GM12878 (cell line): ENCODE data around the gene BUD23.

Source experiments
- ASH2L ChIP-seq: fragments of 300-600, 200-600 bp; sonication (generic); IDR thresholded peaks from 2 replicates; pipeline ENCODE4 v1.6.1; 2017; ENCODE audit warnings: low read depth, mild to moderate bottlenecking, borderline replicate concordance
- BCL11A ChIP-seq: IDR thresholded peaks from 2 replicates; pipeline ENCODE4 v1.6.1; 2011; ENCODE audit warnings: low read depth, low read length
- FOXK2 ChIP-seq: fragments of 450-650 bp; IDR thresholded peaks from 2 replicates; pipeline ENCODE4 v1.6.1; 2017; ENCODE audit warnings: mild to moderate bottlenecking, moderate library complexity
- NFYB ChIP-seq: IDR thresholded peaks from 2 replicates; pipeline ENCODE4 v1.6.1; 2011; ENCODE audit warnings: low read depth, mild to moderate bottlenecking, low read length, improper control_type of control experiment, moderate library complexity; ENCODE audit not compliant: insufficient read depth
- POLR2A ChIP-seq: IDR thresholded peaks from 2 replicates; pipeline ENCODE4 v1.6.1; 2011; ENCODE audit warnings: low read depth, mild to moderate bottlenecking, low read length

DNA sequence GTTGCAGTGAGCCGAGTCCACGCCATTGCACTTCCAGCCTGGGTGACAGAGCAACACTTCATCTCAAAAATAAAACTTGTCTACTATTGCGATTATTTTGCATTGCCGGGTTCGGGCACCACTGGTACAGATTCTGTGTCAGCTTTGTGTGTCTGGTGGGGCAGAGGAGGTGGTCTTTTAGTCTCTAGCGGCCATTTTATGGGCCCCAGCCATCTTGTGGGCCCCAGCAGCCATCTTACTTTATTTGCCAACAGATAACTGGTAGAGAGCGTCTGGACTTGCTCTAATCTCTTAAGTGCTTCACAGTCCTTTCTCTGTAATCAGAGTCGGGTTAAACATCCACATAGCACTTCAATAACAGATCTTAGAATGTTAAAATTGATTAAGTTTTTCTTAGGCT, 4.9 kb downstream of the BUD23 start:
- TF ChIP-seq POLR2A (no peak), FOXK2 (no peak), NFYB (no peak), BCL11A (no peak), ASH2L (no peak)
